Measurements from ENCODE around the gene HAND2.

The HAND2 gene

DNA sequence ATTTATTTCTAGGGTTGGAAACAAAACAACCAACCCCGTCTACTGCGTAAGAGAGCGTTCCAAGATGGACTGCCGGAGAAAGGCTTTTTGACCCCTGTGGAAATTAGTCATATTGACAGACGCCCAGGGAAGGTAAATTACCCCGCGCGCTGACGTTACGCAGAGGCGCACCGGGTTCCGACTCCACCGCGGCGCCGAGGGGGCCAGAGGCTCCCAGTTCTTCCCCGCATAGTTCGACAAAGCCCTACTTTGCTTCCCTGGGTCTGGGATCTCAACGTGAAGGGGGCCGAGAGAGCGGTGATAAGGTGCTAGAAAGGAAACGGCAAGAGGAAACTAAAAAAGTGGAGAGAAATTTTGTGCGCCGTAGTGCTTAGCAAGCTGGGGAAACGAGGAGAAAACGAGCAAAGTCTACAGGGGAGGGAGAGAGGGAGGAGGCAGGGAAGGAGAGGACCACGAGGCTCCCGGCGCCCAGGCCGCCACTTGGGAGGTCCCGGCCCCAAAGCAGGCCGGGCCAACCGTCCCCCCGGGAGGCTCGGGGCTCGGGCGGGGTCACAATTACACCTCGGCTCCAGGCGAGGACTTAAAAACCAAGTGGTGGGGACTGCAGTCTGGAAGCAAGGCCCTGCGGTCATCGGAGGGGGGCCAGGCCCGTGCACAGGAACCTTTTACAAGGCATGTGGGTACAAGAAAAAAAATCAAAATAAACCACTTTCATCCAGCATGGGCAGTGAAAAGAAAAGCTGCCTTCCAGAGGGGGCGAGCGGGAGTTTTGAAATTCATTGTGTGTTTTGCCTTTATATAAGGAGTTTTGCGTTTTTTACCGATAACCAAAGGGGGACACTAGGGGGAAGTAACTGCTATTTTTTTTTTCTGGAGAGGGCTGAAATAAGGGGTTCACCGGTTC, 13.2 kb downstream of the HAND2 start:
- TF ChIP-seq TAF1 (IDR thresholded peaks at IDR 0.05; ENCODE audit: borderline replicate concordance, insufficient read depth, low read length) = no peak
- TF ChIP-seq REST (IDR thresholded peaks at IDR 0.05; ENCODE audit: insufficient read depth in 1 of 2, low read depth in 2 of 2, low read length in 2 of 2) = no peak
- TF ChIP-seq FOXP2 (optimal IDR thresholded peaks at IDR 0.05; ENCODE audit: borderline replicate concordance, extremely low read depth, extremely low read length, insufficient read depth) = no peak
- no peak for TF ChIP-seq POLR2AphosphoS5 (IDR thresholded peaks at IDR 0.05; ENCODE audit: low read depth, low read length)
- no peak for TF ChIP-seq SIN3A (IDR thresholded peaks at IDR 0.05; ENCODE audit: borderline replicate concordance, insufficient read depth, low read length)

- TF ChIP-seq SIN3A (IDR thresholded peaks at IDR 0.05; ENCODE audit: borderline replicate concordance, insufficient read depth, low read length) (no peak), FOXP2 (optimal IDR thresholded peaks at IDR 0.05; ENCODE audit: borderline replicate concordance, extremely low read depth, extremely low read length, insufficient read depth) (no peak), REST (IDR thresholded peaks at IDR 0.05; ENCODE audit: insufficient read depth in 1 of 2, low read depth in 2 of 2, low read length in 2 of 2) (no peak), POLR2AphosphoS5 (IDR thresholded peaks at IDR 0.05; ENCODE audit: low read depth, low read length) (no peak), TAF1 (IDR thresholded peaks at IDR 0.05; ENCODE audit: borderline replicate concordance, insufficient read depth, low read length) (no peak)
Observed at GRCh38 chr4:173515458-173515857, 14.6 kb downstream of the HAND2 start.

DNA sequence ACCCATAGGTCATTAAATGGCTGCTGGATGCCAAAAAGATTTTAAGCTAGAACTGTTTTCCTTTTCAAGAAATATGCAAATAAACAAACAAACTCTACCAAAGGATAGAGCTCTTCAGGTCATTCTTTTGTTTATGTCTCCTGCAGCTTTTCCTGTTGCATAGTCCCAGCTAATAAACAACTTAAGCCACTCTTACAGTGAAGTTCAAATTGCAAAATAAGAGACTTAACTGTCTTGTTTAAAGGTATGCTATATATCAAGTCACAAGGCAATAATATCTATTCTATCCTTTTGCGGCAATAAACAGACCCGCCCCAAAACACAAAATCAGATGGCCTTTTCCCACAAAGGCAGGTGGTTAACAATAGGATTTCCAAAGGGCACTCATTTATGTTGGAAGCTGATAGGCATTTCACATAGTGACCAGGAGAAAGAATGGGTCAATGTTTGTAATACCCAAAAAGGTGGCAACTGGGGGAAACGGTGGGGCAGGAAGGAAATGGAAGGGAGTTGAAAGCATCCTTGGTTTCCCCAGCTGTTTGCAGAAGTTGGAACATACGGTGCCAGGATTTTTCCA, 15.3 kb downstream of the HAND2 start:
- TF ChIP-seq FOXP2 (optimal IDR thresholded peaks at IDR 0.05; ENCODE audit: borderline replicate concordance, extremely low read depth, extremely low read length, insufficient read depth) (no peak), REST (IDR thresholded peaks at IDR 0.05; ENCODE audit: insufficient read depth in 1 of 2, low read depth in 2 of 2, low read length in 2 of 2) (no peak), POLR2AphosphoS5 (IDR thresholded peaks at IDR 0.05; ENCODE audit: low read depth, low read length) (no peak), SIN3A (IDR thresholded peaks at IDR 0.05; ENCODE audit: borderline replicate concordance, insufficient read depth, low read length) (no peak), TAF1 (IDR thresholded peaks at IDR 0.05; ENCODE audit: borderline replicate concordance, insufficient read depth, low read length) (no peak)

DNA sequence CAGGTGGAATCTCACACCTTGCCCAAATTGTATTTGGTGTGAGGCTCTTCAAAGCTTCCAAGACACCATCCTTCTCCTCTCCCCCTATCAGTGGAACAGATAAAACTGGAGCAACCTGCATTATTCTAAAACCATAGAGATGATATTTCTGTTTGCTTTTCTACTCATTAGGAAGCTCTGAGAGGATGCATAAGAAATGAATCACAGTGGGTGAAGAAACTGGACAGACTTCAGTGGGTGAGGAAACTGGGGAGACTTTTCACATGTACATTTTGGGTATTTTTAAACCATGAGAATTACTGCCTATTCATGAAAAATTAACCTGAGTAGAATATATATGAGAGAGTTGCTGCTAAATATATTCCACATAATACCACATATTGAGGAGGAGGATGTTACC, 16.4 kb downstream of the HAND2 start:
- TF ChIP-seq POLR2AphosphoS5 (IDR thresholded peaks at IDR 0.05; ENCODE audit: low read depth, low read length) (no peak), SIN3A (IDR thresholded peaks at IDR 0.05; ENCODE audit: borderline replicate concordance, insufficient read depth, low read length) (no peak), REST (IDR thresholded peaks at IDR 0.05; ENCODE audit: insufficient read depth in 1 of 2, low read depth in 2 of 2, low read length in 2 of 2) (no peak), TAF1 (IDR thresholded peaks at IDR 0.05; ENCODE audit: borderline replicate concordance, insufficient read depth, low read length) (no peak), FOXP2 (optimal IDR thresholded peaks at IDR 0.05; ENCODE audit: borderline replicate concordance, extremely low read depth, extremely low read length, insufficient read depth) (no peak)

All from PFSK-1 (cell line).